Measurements from ENCODE around the gene CEBPA. TPM values are rescaled to one million over a fixed set of nuclear protein-coding genes. Genes with fewer than 3 reads are reported as not detected.

Gene CEBPA
- total RNA-seq, 1 experiment from 2014 or later: 3.2 TPM

- no peak for DNase-seq
- no peak overlapping the region for H3K4me2 ChIP-seq (ENCODE audit: insufficient read depth, insufficient read length, low read length)
- Mint-ChIP-seq H3K9me3 (no peaks in the 10 kb centered on the region; a peak in 1 of 5 replicates), H3K4me3 (no peak overlapping the region), H3K27ac (no peak overlapping the region), H3K4me1 (peaks cover 29 to 38% of the 10 kb centered on the region in 2 experiments), H3K36me3 (ENCODE audit: insufficient read depth in 1 of 3, low read depth in 3 of 3) (no peaks in the 10 kb centered on the region), H3K27me3 (ENCODE audit: low read depth) (peaks cover 1% of the 10 kb centered on the region; the same call in 1 of the 2 replicates)
- H2BK20ac ChIP-seq (ENCODE audit: low read depth, low read length, poor library complexity, severe bottlenecking): no peak overlapping the region
- H3K56ac ChIP-seq (ENCODE audit: insufficient read length, low read depth, low read length): no peak overlapping the region
- H4K20me1 ChIP-seq (ENCODE audit: control insufficient read depth, insufficient read depth, insufficient read length): no peaks in the 10 kb centered on the region
- H2BK15ac ChIP-seq (ENCODE audit: low read depth, low read length): no peak overlapping the region
- no peaks in the 10 kb centered on the region for H3K27me3 ChIP-seq (ENCODE audit: insufficient read depth, low read length)
- H3K4ac ChIP-seq (ENCODE audit: low read depth, low read length): no peak overlapping the region
- no peak overlapping the region for H4K91ac ChIP-seq (ENCODE audit: insufficient read length, low read depth, low read length)
- H2AFZ ChIP-seq (ENCODE audit: low read length): no peak overlapping the region
- no peak overlapping the region for H3K27ac ChIP-seq (ENCODE audit: insufficient read length, low read depth, low read length)
- H2BK120ac ChIP-seq (ENCODE audit: low read depth, low read length, poor library complexity, severe bottlenecking): no peak overlapping the region
- no peaks in the 10 kb centered on the region for H3K4me1 ChIP-seq (ENCODE audit: insufficient read depth, low read length)
- no peak overlapping the region for H3K23ac ChIP-seq (ENCODE audit: insufficient read length, low read depth, low read length)
- H2BK12ac ChIP-seq (ENCODE audit: insufficient read length, low read depth, low read length): no peak overlapping the region
- H2BK5ac ChIP-seq (ENCODE audit: insufficient read length, low read length): no peak overlapping the region
- no CpG with 5 or more reads among the region's 17 CpGs for WGBS (ENCODE audit: extremely low coverage, insufficient read length, low lambda C conversion rate)
- no peak overlapping the region for H3T11ph ChIP-seq (ENCODE audit: low read length)
- H3K79me1 ChIP-seq (ENCODE audit: insufficient read depth, low read depth, low read length, poor library complexity, severe bottlenecking): no peaks in the 10 kb centered on the region
- no peak overlapping the region for H4K8ac ChIP-seq (replicated peaks; ENCODE audit: insufficient read length, low read depth, low read length)
- H3K79me2 ChIP-seq (ENCODE audit: insufficient read depth, low read length): no peaks in the 10 kb centered on the region
- H3K14ac ChIP-seq (ENCODE audit: insufficient read depth, low read length): no peak overlapping the region; the same call in 1 of the 2 replicates
- no peak overlapping the region for H2AK5ac ChIP-seq (ENCODE audit: insufficient read length, low read length)
- H4K5ac ChIP-seq (ENCODE audit: insufficient read length, low read depth, low read length): no peak overlapping the region
- no peaks in the 10 kb centered on the region for H3K9me3 ChIP-seq (ENCODE audit: control insufficient read depth, low read depth, low read length)
- no peak for TF ChIP-seq CTCF (conservative IDR thresholded peaks at IDR 0.05)
- H3K9ac ChIP-seq (ENCODE audit: extremely low read depth, insufficient read length, low read length): no peak overlapping the region
- no peak overlapping the region for H3K18ac ChIP-seq (ENCODE audit: insufficient read length, low read depth, low read length)
- H3K23me2 ChIP-seq (ENCODE audit: insufficient read length, low read depth, low read length, poor library complexity, severe bottlenecking): no peaks in the 10 kb centered on the region
These were observed 27.4 kb downstream of the CEBPA start for GRCh38 chr19:33274663-33275558.

Measured in H9 (cell line).